K562 (cell line): ENCODE results near the gene CENPX.

Experiments used
- BCL6 ChIP-seq: fragments of 250-450 bp; sonication (Bioruptor Pico); IDR thresholded peaks from 2 replicates; pipeline ENCODE4 v1.4.0; 2020
- HINFP ChIP-seq: fragments of 450-650 bp; conservative IDR thresholded peaks from 2 replicates; pipeline ENCODE4 v1.6.1; 2016; ENCODE audit warnings: missing genetic modification characterization, low read depth, mild to moderate bottlenecking, control low read depth, missing compliant biosample characterization
- MBD1 ChIP-seq: fragments of 250-450 bp; sonication (Bioruptor Pico); IDR thresholded peaks from 2 replicates; pipeline ENCODE4 v1.8.0; 2022; ENCODE audit warnings: inconsistent platforms
- MCM5 ChIP-seq: fragments of 450-650 bp; IDR thresholded peaks from 2 replicates; pipeline ENCODE4 v1.6.1; 2016; ENCODE audit warnings: low read depth
- POLR2A ChIP-seq: fragments of 450-650 bp; conservative IDR thresholded peaks from 2 replicates; pipeline ENCODE4 v1.6.1; 2016
- RFX1 ChIP-seq: fragments of 450-650 bp; IDR thresholded peaks from 2 replicates; pipeline ENCODE4 v1.6.1; 2016; ENCODE audit warnings: mild to moderate bottlenecking, moderate library complexity
- TAF1 ChIP-seq: IDR thresholded peaks from 2 replicates; pipeline ENCODE4 v1.6.1; 2011; ENCODE audit warnings: mild to moderate bottlenecking, low read length, moderate library complexity; ENCODE audit not compliant: insufficient read depth, control insufficient read depth, severe bottlenecking; ENCODE audit errors: extremely low read depth
- TRIM24 ChIP-seq, 2 experiments: fragments of 450-650 bp; IDR thresholded peaks; 2 replicates each; pipeline ENCODE4 v1.6.1; 2016
- ZBTB33 ChIP-seq: sonication (generic); formaldehyde crosslinking; IDR thresholded peaks from 2 replicates; pipeline ENCODE4 v1.8.1; 2023; ENCODE audit warnings: mild to moderate bottlenecking, missing genetic modification reagents
- ZBTB8A ChIP-seq: fragments of 450-650 bp; IDR thresholded peaks from 2 replicates; pipeline ENCODE4 v1.6.1; 2018; ENCODE audit warnings: mild to moderate bottlenecking, moderate library complexity; ENCODE audit not compliant: partially characterized antibody
- ZNF274 ChIP-seq: IDR thresholded peaks from 2 replicates; pipeline ENCODE4 v1.6.1; 2011; ENCODE audit warnings: low read depth, mild to moderate bottlenecking, low read length, moderate library complexity, borderline replicate concordance
- ZZZ3 ChIP-seq: fragments of 450-650 bp; IDR thresholded peaks from 2 replicates; pipeline ENCODE4 v1.6.1; 2016; ENCODE audit warnings: antibody characterized with exemption, mild to moderate bottlenecking, moderate library complexity

- no peak for TF ChIP-seq HINFP (tag)
- TF ChIP-seq MBD1 (CRISPR knock-in tag): no peak
- no peak for TF ChIP-seq ZZZ3
- no peak for TF ChIP-seq TRIM24 (IDR thresholded peaks at IDR 0.05)
- no peak for TF ChIP-seq TAF1
- no peak for TF ChIP-seq MCM5
- TF ChIP-seq ZBTB33: no peak
- no peak for TF ChIP-seq BCL6 (CRISPR knock-in tag)
- TF ChIP-seq ZNF274: no peak
- no peak for TF ChIP-seq POLR2A
- TF ChIP-seq ZBTB8A: no peak
- no peak for TF ChIP-seq RFX1
Measured at GRCh38 chr17:82039695-82040299, 17.1 kb upstream of the CENPX start.
